ENCODE results near the gene TMEM117.

Gene TMEM117

GRCh38 chr12:44379831-44380230 lies 544.0 kb downstream of the TMEM117 start:
- DNase-seq (ENCODE audit: low read depth in 2 of 2), result no peak

- DNase-seq (ENCODE audit: low read depth in 2 of 2), result no peak
Observed at GRCh38 chr12:44380861-44381260, 545.0 kb downstream of the TMEM117 start.

GRCh38 chr12:44381341-44381740 lies 545.5 kb downstream of the TMEM117 start:
- DNase-seq (ENCODE audit: low read depth in 2 of 2), result no peak

GRCh38 chr12:44384136-44384535 lies 548.3 kb downstream of the TMEM117 start:
- no peak for DNase-seq (ENCODE audit: low read depth in 2 of 2)

- DNase-seq (ENCODE audit: low read depth in 2 of 2), result no peak
Observed at GRCh38 chr12:44385964-44386363, 550.1 kb downstream of the TMEM117 start.

- no peak for DNase-seq (ENCODE audit: low read depth in 2 of 2)
Observed at GRCh38 chr12:44387581-44387980, 551.7 kb downstream of the TMEM117 start.

- DNase-seq (ENCODE audit: low read depth in 2 of 2), result no peak
Observed at GRCh38 chr12:44389038-44389437, 553.2 kb downstream of the TMEM117 start.

GRCh38 chr12:44389896-44390295 lies 554.0 kb downstream of the TMEM117 start:
- DNase-seq (ENCODE audit: low read depth in 2 of 2), result no peak

- DNase-seq (ENCODE audit: low read depth in 2 of 2), result no peak
Observed at GRCh38 chr12:44397631-44398030, 561.8 kb downstream of the TMEM117 start.

GRCh38 chr12:44403185-44403584 lies 567.3 kb downstream of the TMEM117 start:
- DNase-seq (ENCODE audit: low read depth in 2 of 2), result no peak

GRCh38 chr12:44405297-44405696 lies 569.4 kb downstream of the TMEM117 start:
- no peak for DNase-seq (ENCODE audit: low read depth in 2 of 2)

GRCh38 chr12:44422559-44422958 lies 586.7 kb downstream of the TMEM117 start:
- DNase-seq (ENCODE audit: low read depth in 2 of 2), result no peak

GRCh38 chr12:44428825-44429224 lies 592.9 kb downstream of the TMEM117 start:
- DNase-seq (ENCODE audit: low read depth in 2 of 2), result no peak

GRCh38 chr12:44431647-44432343 lies 595.9 kb downstream of the TMEM117 start:
- DNase-seq (ENCODE audit: low read depth in 2 of 2), result no peak

- DNase-seq (ENCODE audit: low read depth in 2 of 2), result no peak
Observed at GRCh38 chr12:44433659-44434058, 597.8 kb downstream of the TMEM117 start.

- no peak for DNase-seq (ENCODE audit: low read depth in 2 of 2)
Observed at GRCh38 chr12:44436756-44437155, 600.9 kb downstream of the TMEM117 start.
